IPS-20b (cell line): ENCODE data around the gene TMEM9.

Experiments used
- H3K27ac ChIP-seq: one replicate; pipeline ENCODE4 v1.5.1; 2013; ENCODE audit warnings: low read length
- H3K27me3 ChIP-seq: 2 replicates; pipeline ENCODE4 v1.6.1; 2013; ENCODE audit warnings: mild to moderate bottlenecking, low read length, inconsistent platforms; ENCODE audit not compliant: insufficient read depth
- H3K36me3 ChIP-seq: 2 replicates; pipeline ENCODE4 v1.6.1; 2013; ENCODE audit warnings: low read depth, mild to moderate bottlenecking, inconsistent platforms, low read length, moderate library complexity; ENCODE audit not compliant: insufficient read depth
- H3K4me1 ChIP-seq: 2 replicates; pipeline ENCODE4 v1.6.1; 2013; ENCODE audit warnings: mild to moderate bottlenecking, control low read depth, inconsistent platforms, low read length, moderate library complexity; ENCODE audit not compliant: insufficient read depth
- H3K4me3 ChIP-seq: 2 replicates; pipeline ENCODE4 v1.5.1; 2013; ENCODE audit warnings: mild to moderate bottlenecking, low read length, inconsistent platforms
- H3K9ac ChIP-seq: 2 replicates; pipeline ENCODE4 v1.6.1; 2013; ENCODE audit warnings: low read depth, mild to moderate bottlenecking, inconsistent platforms, low read length, moderate library complexity
- H3K9me3 ChIP-seq: 2 replicates; pipeline ENCODE4 v1.6.1; 2013; ENCODE audit warnings: mild to moderate bottlenecking, low read depth, low read length, inconsistent platforms; ENCODE audit not compliant: insufficient read depth

The TMEM9 gene

GRCh38 chr1:201137024-201137392 is 17.3 kb downstream of the TMEM9 start:
- no peak overlapping the region for H3K27ac ChIP-seq
- peaks cover 80% of the 10 kb centered on the region for H3K36me3 ChIP-seq
- H3K4me1 ChIP-seq = no peaks in the 10 kb centered on the region
- H3K4me3 ChIP-seq = no peak overlapping the region
- H3K27me3 ChIP-seq = no peaks in the 10 kb centered on the region
- no peaks in the 10 kb centered on the region for H3K9me3 ChIP-seq
- H3K9ac ChIP-seq = no peak overlapping the region; the same call in 1 of the 2 replicates

- Histone ChIP-seq H3K36me3 (peaks cover 75% of the 10 kb centered on the region), H3K27ac (no peak overlapping the region), H3K4me1 (no peaks in the 10 kb centered on the region)
Observed at GRCh38 chr1:201136355-201137023, 17.8 kb downstream of the TMEM9 start.

GRCh38 chr1:201134405-201134804 is 19.9 kb downstream of the TMEM9 start:
- Histone ChIP-seq H3K27ac (no peak overlapping the region), H3K9ac (no peak overlapping the region), H3K4me3 (no peak overlapping the region), H3K4me1 (no peaks in the 10 kb centered on the region), H3K27me3 (no peaks in the 10 kb centered on the region), H3K36me3 (peaks cover 54% of the 10 kb centered on the region), H3K9me3 (no peaks in the 10 kb centered on the region)

More at GRCh38 chr1:201136355-201137023, 17.8 kb downstream of the TMEM9 start:
- Histone ChIP-seq H3K27me3 (no peaks in the 10 kb centered on the region), H3K4me3 (no peak overlapping the region), H3K9ac (no peak overlapping the region; the same call in 1 of the 2 replicates), H3K9me3 (no peaks in the 10 kb centered on the region)

GRCh38 chr1:201131398-201131797 is 22.9 kb downstream of the TMEM9 start:
- H3K27ac ChIP-seq = no peak overlapping the region
- H3K9ac ChIP-seq = no peak overlapping the region
- no peak overlapping the region for H3K4me3 ChIP-seq
- peaks cover 24% of the 10 kb centered on the region for H3K36me3 ChIP-seq
- H3K4me1 ChIP-seq = peaks cover 4% of the 10 kb centered on the region; the same call in 1 of the 2 replicates
- no peaks in the 10 kb centered on the region for H3K9me3 ChIP-seq
- no peaks in the 10 kb centered on the region for H3K27me3 ChIP-seq

- no peaks in the 10 kb centered on the region for H3K9me3 ChIP-seq
Observed at GRCh38 chr1:201128962-201129361, 25.3 kb downstream of the TMEM9 start.

GRCh38 chr1:201128476-201128875 is 25.8 kb downstream of the TMEM9 start:
- peaks cover 6% of the 10 kb centered on the region; the same call in 1 of the 2 replicates for H3K27me3 ChIP-seq
- H3K4me3 ChIP-seq = no peak overlapping the region

More at GRCh38 chr1:201128962-201129361, 25.3 kb downstream of the TMEM9 start:
- Histone ChIP-seq H3K9ac (no peak overlapping the region), H3K27ac (no peak overlapping the region), H3K36me3 (0 out of 2 replicates have a peak, but pooled peaks cover under 1% of the 10 kb centered on the region), H3K27me3 (peaks cover 1% of the 10 kb centered on the region; the same call in 1 of the 2 replicates), H3K4me3 (no peak overlapping the region), H3K4me1 (peaks cover 4% of the 10 kb centered on the region; the same call in 1 of the 2 replicates)

GRCh38 chr1:201127755-201128455 is 26.4 kb downstream of the TMEM9 start:
- H3K27ac ChIP-seq = no peak overlapping the region
- no peak overlapping the region for H3K9ac ChIP-seq
- no peaks in the 10 kb centered on the region for H3K36me3 ChIP-seq
- H3K27me3 ChIP-seq = peaks cover 9% of the 10 kb centered on the region; the same call in 1 of the 2 replicates
- H3K9me3 ChIP-seq = no peaks in the 10 kb centered on the region
- peaks cover 4% of the 10 kb centered on the region; the same call in 1 of the 2 replicates for H3K4me1 ChIP-seq
- H3K4me3 ChIP-seq = no peak overlapping the region

More at GRCh38 chr1:201128476-201128875, 25.8 kb downstream of the TMEM9 start:
- peaks cover 4% of the 10 kb centered on the region; the same call in 1 of the 2 replicates for H3K4me1 ChIP-seq
- no peak overlapping the region for H3K27ac ChIP-seq
- no peaks in the 10 kb centered on the region for H3K36me3 ChIP-seq
- H3K9me3 ChIP-seq = no peaks in the 10 kb centered on the region
- H3K9ac ChIP-seq = no peak overlapping the region

GRCh38 chr1:201126832-201127754 is 27.2 kb downstream of the TMEM9 start, which contains the start of gene ASCL5:
Gene ASCL5 (minus strand): TSS chr1:201127184. CDS start chr1:201115372, 11,812 bp downstream.
- H3K9ac ChIP-seq = no peak within 1 kb of the TSS
- H3K27me3 ChIP-seq = peaks cover 12% of the 10 kb centered on the region; the same call in 1 of the 2 replicates
- no peak within 1 kb of the TSS for H3K27ac ChIP-seq
- H3K4me3 ChIP-seq = peak within 1 kb of the TSS; percentile 7; the same call in 1 of the 2 replicates
- H3K9me3 ChIP-seq = no peaks in the 10 kb centered on the region
- no peaks in the 10 kb centered on the region for H3K36me3 ChIP-seq
- H3K4me1 ChIP-seq = peaks cover 4% of the 10 kb centered on the region; the same call in 1 of the 2 replicates

- Histone ChIP-seq H3K4me3 (peak overlapping the region; percentile 7; the same call in 1 of the 2 replicates), H3K9ac (no peak overlapping the region)
Observed at GRCh38 chr1:201126463-201126831, 27.8 kb downstream of the TMEM9 start.

GRCh38 chr1:201125800-201126199 is 28.5 kb downstream of the TMEM9 start:
- no peak overlapping the region for H3K27ac ChIP-seq
- no peak overlapping the region for H3K9ac ChIP-seq
- H3K36me3 ChIP-seq = no peaks in the 10 kb centered on the region
- H3K4me1 ChIP-seq = peaks cover 4% of the 10 kb centered on the region; the same call in 1 of the 2 replicates
- no peak overlapping the region for H3K4me3 ChIP-seq
- peaks cover 16% of the 10 kb centered on the region for H3K27me3 ChIP-seq
- no peaks in the 10 kb centered on the region for H3K9me3 ChIP-seq

More at GRCh38 chr1:201126463-201126831, 27.8 kb downstream of the TMEM9 start:
- Histone ChIP-seq H3K4me1 (peaks cover 4% of the 10 kb centered on the region; the same call in 1 of the 2 replicates), H3K36me3 (no peaks in the 10 kb centered on the region), H3K9me3 (no peaks in the 10 kb centered on the region), H3K27ac (no peak overlapping the region), H3K27me3 (peaks cover 13% of the 10 kb centered on the region; the same call in 1 of the 2 replicates)

GRCh38 chr1:201125019-201125418 is 29.3 kb downstream of the TMEM9 start:
- H3K9me3 ChIP-seq = no peaks in the 10 kb centered on the region
- no peak overlapping the region for H3K4me3 ChIP-seq
- no peaks in the 10 kb centered on the region for H3K36me3 ChIP-seq
- H3K4me1 ChIP-seq = peaks cover 4% of the 10 kb centered on the region; the same call in 1 of the 2 replicates
- H3K27me3 ChIP-seq = peaks cover 24% of the 10 kb centered on the region
- H3K27ac ChIP-seq = no peak overlapping the region
- H3K9ac ChIP-seq = no peak overlapping the region
